Gastrocnemius medialis (tissue), 4 donors: ENCODE data around the gene LIN28B.

Experiments
- POLR2A ChIP-seq, 2 donors: fragments of 450-650 bp; IDR thresholded peaks; one replicate each; pipeline ENCODE4 v1.6.1; 2017; ENCODE audit warnings: antibody characterized with exemption in 2 of 2, mild to moderate bottlenecking in 2 of 2, moderate library complexity in 2 of 2
- TF ChIP-seq, protein P1 (sequence below), 5 experiments: fragments of 450-650 bp in 3 of 5; fragments of 200-600 bp in 2 of 5; sonication (generic) in 2 of 5; IDR thresholded peaks in 4 of 5; conservative IDR thresholded peaks in 1 of 5; 1 replicate in 4 of 5; 2 replicates in 1 of 5; pipeline ENCODE4 v1.5.1; 2016 to 2019; ENCODE audit warnings: antibody characterized with exemption in 5 of 5, mild to moderate bottlenecking in 3 of 5, moderate library complexity in 3 of 5

GRCh38 chr6:104954190-104954797 lies 2.6 kb upstream of the LIN28B start:
- TF ChIP-seq, protein P1, sequence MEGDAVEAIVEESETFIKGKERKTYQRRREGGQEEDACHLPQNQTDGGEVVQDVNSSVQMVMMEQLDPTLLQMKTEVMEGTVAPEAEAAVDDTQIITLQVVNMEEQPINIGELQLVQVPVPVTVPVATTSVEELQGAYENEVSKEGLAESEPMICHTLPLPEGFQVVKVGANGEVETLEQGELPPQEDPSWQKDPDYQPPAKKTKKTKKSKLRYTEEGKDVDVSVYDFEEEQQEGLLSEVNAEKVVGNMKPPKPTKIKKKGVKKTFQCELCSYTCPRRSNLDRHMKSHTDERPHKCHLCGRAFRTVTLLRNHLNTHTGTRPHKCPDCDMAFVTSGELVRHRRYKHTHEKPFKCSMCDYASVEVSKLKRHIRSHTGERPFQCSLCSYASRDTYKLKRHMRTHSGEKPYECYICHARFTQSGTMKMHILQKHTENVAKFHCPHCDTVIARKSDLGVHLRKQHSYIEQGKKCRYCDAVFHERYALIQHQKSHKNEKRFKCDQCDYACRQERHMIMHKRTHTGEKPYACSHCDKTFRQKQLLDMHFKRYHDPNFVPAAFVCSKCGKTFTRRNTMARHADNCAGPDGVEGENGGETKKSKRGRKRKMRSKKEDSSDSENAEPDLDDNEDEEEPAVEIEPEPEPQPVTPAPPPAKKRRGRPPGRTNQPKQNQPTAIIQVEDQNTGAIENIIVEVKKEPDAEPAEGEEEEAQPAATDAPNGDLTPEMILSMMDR (IDR thresholded peaks at IDR 0.05 in 4 of 5, conservative IDR thresholded peaks at IDR 0.05 in 1 of 5): no peak
- no peak for TF ChIP-seq POLR2A (IDR thresholded peaks at IDR 0.05)
